Heart left ventricle (tissue), 13 donors: ENCODE data around the gene SUMO3.

Source experiments
- POLR2A ChIP-seq, 2 donors: fragments of 450-650 bp; IDR thresholded peaks; one replicate each; pipeline ENCODE4 v1.6.1; 2017; ENCODE audit warnings: antibody characterized with exemption in 2 of 2, mild to moderate bottlenecking in 2 of 2, moderate library complexity in 2 of 2
- TF ChIP-seq, protein P1 (sequence below), 12 donors: fragments of 200-600 bp; sonication (generic) in 4 of 12; IDR thresholded peaks; one replicate each; pipeline versions ENCODE4 v1.5.0 to v1.8.0; 2018 to 2022; ENCODE audit warnings: antibody characterized with exemption in 12 of 12, mild to moderate bottlenecking in 5 of 12
- donor health status: ischemic (EF 13 %, LVEDD 7.1; RV severe dilation, severe dysfunction).
- donor health status: DM: no; HTN: yes; CAD: no.
- donor health status: DM: no; HTN: no; CAD: no.
- donor health status: ischemic (EF 25% LVEDD 6.9; RV normal size, moderate dysfunction).
- donor health status: ischemic (EF 25% LVEDD 5.7; RV mildly dilated, moderate dysfunction).
- donor health status: ischemic (EF 35%, LVEDD 5.7; RV mildly dilated, moderate dysfunction).
- donor health status: nonischemic (EF 11% LVEDD 7.7; RV severe dilation, severe dysfunction).
- donor health status: DM: yes; HTN: yes; CAD: no.
- donor health status: PGD.
- donor health status: ischemic (EF 29% LVEDD 5.4; RV normal size, mild dysfunction).
- donor health status: nonischemic (EF 23%, LVEDD 6.1; RV moderate dilation, normal function).

DNA sequence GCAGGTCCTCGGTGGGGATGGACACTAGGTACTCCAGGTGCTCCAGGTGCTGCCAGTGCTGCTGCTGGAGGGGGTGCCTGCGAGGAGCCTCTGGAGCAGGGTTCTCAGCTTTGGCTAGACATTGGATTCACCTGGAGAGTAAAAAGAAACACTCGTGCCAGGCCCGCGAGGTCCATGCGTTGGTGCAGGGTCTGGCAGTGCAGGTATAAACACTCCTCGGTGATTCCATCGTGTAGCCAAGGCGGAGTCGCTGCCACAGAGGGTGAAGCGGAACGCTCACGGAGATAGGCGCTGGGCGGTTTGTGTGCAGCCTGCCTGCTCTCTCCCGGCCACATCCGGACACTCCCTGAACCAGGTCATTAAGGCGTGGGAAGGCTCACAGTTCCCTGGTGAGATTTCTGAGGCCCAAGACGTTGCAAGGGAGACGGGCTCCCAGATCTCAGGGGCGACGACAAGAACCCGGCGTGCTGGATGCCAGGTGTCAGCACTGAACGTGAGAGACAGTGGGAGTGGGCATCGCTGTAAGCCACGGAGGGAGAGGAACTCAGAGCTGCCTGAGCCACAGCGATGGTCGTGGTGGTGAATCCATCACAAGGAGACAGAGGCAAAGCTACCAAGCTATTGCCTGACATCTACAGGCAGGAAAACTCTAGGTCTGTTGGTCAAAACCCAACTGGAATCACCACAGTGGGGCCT, 17.2 kb upstream of the SUMO3 start:
- no peak for TF ChIP-seq POLR2A (IDR thresholded peaks at IDR 0.05)
- TF ChIP-seq, protein P1, sequence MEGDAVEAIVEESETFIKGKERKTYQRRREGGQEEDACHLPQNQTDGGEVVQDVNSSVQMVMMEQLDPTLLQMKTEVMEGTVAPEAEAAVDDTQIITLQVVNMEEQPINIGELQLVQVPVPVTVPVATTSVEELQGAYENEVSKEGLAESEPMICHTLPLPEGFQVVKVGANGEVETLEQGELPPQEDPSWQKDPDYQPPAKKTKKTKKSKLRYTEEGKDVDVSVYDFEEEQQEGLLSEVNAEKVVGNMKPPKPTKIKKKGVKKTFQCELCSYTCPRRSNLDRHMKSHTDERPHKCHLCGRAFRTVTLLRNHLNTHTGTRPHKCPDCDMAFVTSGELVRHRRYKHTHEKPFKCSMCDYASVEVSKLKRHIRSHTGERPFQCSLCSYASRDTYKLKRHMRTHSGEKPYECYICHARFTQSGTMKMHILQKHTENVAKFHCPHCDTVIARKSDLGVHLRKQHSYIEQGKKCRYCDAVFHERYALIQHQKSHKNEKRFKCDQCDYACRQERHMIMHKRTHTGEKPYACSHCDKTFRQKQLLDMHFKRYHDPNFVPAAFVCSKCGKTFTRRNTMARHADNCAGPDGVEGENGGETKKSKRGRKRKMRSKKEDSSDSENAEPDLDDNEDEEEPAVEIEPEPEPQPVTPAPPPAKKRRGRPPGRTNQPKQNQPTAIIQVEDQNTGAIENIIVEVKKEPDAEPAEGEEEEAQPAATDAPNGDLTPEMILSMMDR (IDR thresholded peaks at IDR 0.05): no peak
